ENCODE data around the gene PCDHGB2. TPM values are rescaled to one million over a fixed set of nuclear protein-coding genes. Genes with fewer than 3 reads are reported as not detected.
"Not testable (repeated sequence)": the region's sequence is repeated elsewhere in the genome, so short reads cannot be mapped to it uniquely, and the experiment has no call there.

Gene PCDHGB2
- total RNA-seq, 1 experiment from 2014 or later: 0.69 TPM

- DNase-seq (ENCODE audit: low read depth): no peak
Measured at GRCh38 chr5:141384471-141385267, 24.9 kb downstream of the PCDHGB2 start.

- DNase-seq (ENCODE audit: low read depth): peak; percentile 66
Measured at GRCh38 chr5:141387557-141388311, 27.9 kb downstream of the PCDHGB2 start, which contains the start of gene PCDHGB4. TSS of gene PCDHGB4 (plus strand) at chr5:141387698. CDS start at chr5:141387885, 187 bp downstream.

GRCh38 chr5:141388661-141389060 is 28.9 kb downstream of the PCDHGB2 start:
- DNase-seq (ENCODE audit: low read depth): no peak

GRCh38 chr5:141389153-141390042 is 29.6 kb downstream of the PCDHGB2 start:
- DNase-seq (ENCODE audit: low read depth): no peak

- no peak for DNase-seq (ENCODE audit: low read depth)
Measured at GRCh38 chr5:141392429-141393198, 32.8 kb downstream of the PCDHGB2 start, which contains the start of gene PCDHGA8. TSS of gene PCDHGA8 (plus strand) at chr5:141392633. CDS start at chr5:141392814, 181 bp downstream.

GRCh38 chr5:141393267-141393666 is 33.5 kb downstream of the PCDHGB2 start:
- no peak for DNase-seq (ENCODE audit: low read depth)

- not testable (repeated sequence) for DNase-seq (ENCODE audit: low read depth)
Measured at GRCh38 chr5:141394401-141395187, 34.8 kb downstream of the PCDHGB2 start.

GRCh38 chr5:141397756-141398551 is 38.2 kb downstream of the PCDHGB2 start, which contains the start of gene PCDHGB5:
TSS of gene PCDHGB5 (plus strand) at chr5:141397947. CDS start at chr5:141398128, 181 bp downstream.
- DNase-seq (ENCODE audit: low read depth): not testable (repeated sequence)

GRCh38 chr5:141398608-141399007 is 38.8 kb downstream of the PCDHGB2 start:
- no peak for DNase-seq (ENCODE audit: low read depth)

- DNase-seq (ENCODE audit: low read depth): no peak
Measured at GRCh38 chr5:141399555-141400258, 39.9 kb downstream of the PCDHGB2 start.

- peak; percentile 25 for DNase-seq (ENCODE audit: low read depth)
Measured at GRCh38 chr5:141402553-141403243, 42.9 kb downstream of the PCDHGB2 start, which contains the start of gene PCDHGA9. TSS of gene PCDHGA9 (plus strand) at chr5:141402778. CDS start at chr5:141402953, 175 bp downstream.

- DNase-seq (ENCODE audit: low read depth): no peak
Measured at GRCh38 chr5:141403387-141403786, 43.6 kb downstream of the PCDHGB2 start.

- DNase-seq (ENCODE audit: low read depth): not testable (repeated sequence)
Measured at GRCh38 chr5:141407790-141408505, 48.2 kb downstream of the PCDHGB2 start, which contains the start of gene PCDHGB6. TSS of gene PCDHGB6 (plus strand) at chr5:141408021. CDS start at chr5:141408203, 182 bp downstream.

- DNase-seq (ENCODE audit: low read depth): no peak
Measured at GRCh38 chr5:141409598-141410306, 50.0 kb downstream of the PCDHGB2 start.

- DNase-seq (ENCODE audit: low read depth): no peak
Measured at GRCh38 chr5:141411575-141411974, 51.8 kb downstream of the PCDHGB2 start.

Measured in HT1080 (cell line).